ENCODE data around the gene KAZN.

The KAZN gene

GRCh38 chr1:14826172-14826636 lies 227.7 kb downstream of the KAZN start:
- H3K4me3 ChIP-seq (ENCODE audit: low read depth, low read length), result no peak overlapping the region
- TF ChIP-seq, protein P1, sequence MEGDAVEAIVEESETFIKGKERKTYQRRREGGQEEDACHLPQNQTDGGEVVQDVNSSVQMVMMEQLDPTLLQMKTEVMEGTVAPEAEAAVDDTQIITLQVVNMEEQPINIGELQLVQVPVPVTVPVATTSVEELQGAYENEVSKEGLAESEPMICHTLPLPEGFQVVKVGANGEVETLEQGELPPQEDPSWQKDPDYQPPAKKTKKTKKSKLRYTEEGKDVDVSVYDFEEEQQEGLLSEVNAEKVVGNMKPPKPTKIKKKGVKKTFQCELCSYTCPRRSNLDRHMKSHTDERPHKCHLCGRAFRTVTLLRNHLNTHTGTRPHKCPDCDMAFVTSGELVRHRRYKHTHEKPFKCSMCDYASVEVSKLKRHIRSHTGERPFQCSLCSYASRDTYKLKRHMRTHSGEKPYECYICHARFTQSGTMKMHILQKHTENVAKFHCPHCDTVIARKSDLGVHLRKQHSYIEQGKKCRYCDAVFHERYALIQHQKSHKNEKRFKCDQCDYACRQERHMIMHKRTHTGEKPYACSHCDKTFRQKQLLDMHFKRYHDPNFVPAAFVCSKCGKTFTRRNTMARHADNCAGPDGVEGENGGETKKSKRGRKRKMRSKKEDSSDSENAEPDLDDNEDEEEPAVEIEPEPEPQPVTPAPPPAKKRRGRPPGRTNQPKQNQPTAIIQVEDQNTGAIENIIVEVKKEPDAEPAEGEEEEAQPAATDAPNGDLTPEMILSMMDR (IDR thresholded peaks at IDR 0.05; ENCODE audit: low read depth, low read length), result peak; percentile 3; the same call in 1 of the 2 replicates

GRCh38 chr1:14826731-14827326 lies 228.3 kb downstream of the KAZN start:
- no peak overlapping the region for H3K4me3 ChIP-seq (ENCODE audit: low read depth, low read length)
- TF ChIP-seq, protein P1 (IDR thresholded peaks at IDR 0.05; ENCODE audit: low read depth, low read length), result no peak

GRCh38 chr1:14827870-14828269 lies 229.4 kb downstream of the KAZN start:
- TF ChIP-seq, protein P1 (IDR thresholded peaks at IDR 0.05; ENCODE audit: low read depth, low read length), result no peak
- H3K4me3 ChIP-seq (ENCODE audit: low read depth, low read length), result no peak overlapping the region

DNA sequence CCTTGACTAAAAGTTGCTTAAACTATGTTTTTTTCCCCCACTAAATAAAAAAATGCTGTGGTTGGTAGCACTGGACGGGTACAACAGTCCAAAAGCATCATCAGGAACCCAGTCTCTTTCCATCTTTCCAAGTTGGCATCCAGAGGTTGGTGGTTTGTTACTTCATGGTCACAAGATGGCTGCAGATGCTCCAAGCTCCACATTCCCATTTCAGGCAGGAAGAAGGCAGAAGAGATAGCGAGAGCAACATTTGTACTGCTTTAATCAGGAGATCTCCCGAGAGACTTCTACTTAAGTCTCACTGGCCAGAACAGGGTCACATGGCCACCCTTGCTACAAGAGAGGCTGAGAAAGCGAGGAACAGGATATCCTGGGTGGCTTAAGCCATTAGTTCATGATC lies 230.2 kb downstream of the KAZN start:
- TF ChIP-seq, protein P1 (IDR thresholded peaks at IDR 0.05; ENCODE audit: low read depth, low read length), result no peak
- H3K4me3 ChIP-seq (ENCODE audit: low read depth, low read length), result no peak overlapping the region

DNA sequence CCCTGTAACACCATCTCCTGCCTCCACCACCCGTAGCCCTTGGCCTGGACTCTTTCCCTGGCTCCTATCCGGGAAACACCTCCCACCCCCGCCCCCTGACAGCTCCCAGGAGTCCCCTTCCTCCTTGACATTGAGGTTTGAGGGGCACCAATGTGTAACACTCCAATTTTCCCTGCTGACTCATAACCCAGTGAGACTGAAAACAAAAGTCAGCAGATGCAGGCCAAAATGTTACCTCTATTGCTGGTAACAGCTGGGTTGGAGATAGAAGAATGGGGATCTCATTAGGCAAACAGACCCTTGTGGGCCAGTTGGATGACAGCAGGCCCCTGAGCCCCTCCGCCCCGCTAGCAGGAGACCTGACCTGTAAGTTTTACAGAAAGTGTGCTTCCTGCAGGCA lies 237.2 kb downstream of the KAZN start:
- TF ChIP-seq, protein P1 (IDR thresholded peaks at IDR 0.05; ENCODE audit: low read depth, low read length), result no peak
- H3K4me3 ChIP-seq (ENCODE audit: low read depth, low read length), result no peak overlapping the region

- no peak overlapping the region for H3K4me3 ChIP-seq (ENCODE audit: low read depth, low read length)
- TF ChIP-seq, protein P1 (IDR thresholded peaks at IDR 0.05; ENCODE audit: low read depth, low read length), result no peak
Measured at GRCh38 chr1:14836426-14837140, 238.1 kb downstream of the KAZN start.

- TF ChIP-seq, protein P1 (IDR thresholded peaks at IDR 0.05; ENCODE audit: low read depth, low read length), result no peak
Measured at GRCh38 chr1:14840374-14840773, 241.9 kb downstream of the KAZN start.

More at GRCh38 chr1:14840374-14840773, 241.9 kb downstream of the KAZN start:
- no peak overlapping the region for H3K4me3 ChIP-seq (ENCODE audit: low read depth, low read length)
